HepG2 (cell line): ENCODE results near the gene PDPK1. TPM values are rescaled to one million over a fixed set of nuclear protein-coding genes. Genes with fewer than 3 reads are reported as not detected.

Experiments
- ATF7-NPFF ChIP-seq: sonication (generic); formaldehyde crosslinking; IDR thresholded peaks from 2 replicates; pipeline ENCODE4 v1.8.1; 2023; ENCODE audit warnings: mild to moderate bottlenecking, low read depth, missing genetic modification reagents, moderate library complexity
- CBX2 ChIP-seq, 2 experiments: fragments of 200-600 bp in 1 of 2; sonication (generic); formaldehyde crosslinking in 1 of 2; IDR thresholded peaks; 2 replicates each; pipeline versions ENCODE4 v1.7.0 to v1.8.1; 2018 to 2022; ENCODE audit warnings: low read depth in 2 of 2, low read length in 1 of 2, mild to moderate bottlenecking in 1 of 2, missing genetic modification reagents in 1 of 2
- CREB1 ChIP-seq, 2 experiments: fragments of 450-650 bp in 1 of 2; IDR thresholded peaks; 2 replicates each; pipeline ENCODE4 v1.6.1; 2016 to 2017; ENCODE audit warnings: control low read depth in 1 of 2, mild to moderate bottlenecking in 1 of 2, missing compliant biosample characterization in 1 of 2, missing genetic modification characterization in 1 of 2
- EEA1 ChIP-seq: sonication (generic); formaldehyde crosslinking; IDR thresholded peaks from 2 replicates; pipeline ENCODE4 v1.5.1; 2020; ENCODE audit warnings: mild to moderate bottlenecking, missing genetic modification reagents, borderline replicate concordance
- FOXJ3 ChIP-seq: sonication (generic); formaldehyde crosslinking; IDR thresholded peaks from 2 replicates; pipeline ENCODE4 v1.4.0; 2020; ENCODE audit warnings: missing genetic modification reagents, mild to moderate bottlenecking, borderline replicate concordance
- GPN1 ChIP-seq: sonication (generic); formaldehyde crosslinking; IDR thresholded peaks from 2 replicates; pipeline ENCODE4 v1.5.1; 2020; ENCODE audit warnings: missing genetic modification reagents, borderline replicate concordance
- GTF3A ChIP-seq: sonication (generic); formaldehyde crosslinking; conservative IDR thresholded peaks from 2 replicates; pipeline ENCODE4 v1.4.0; 2020; ENCODE audit warnings: mild to moderate bottlenecking, missing genetic modification reagents
- HDAC1 ChIP-seq: sonication (generic); formaldehyde crosslinking; IDR thresholded peaks from 2 replicates; pipeline ENCODE4 v1.5.1; 2020; ENCODE audit warnings: mild to moderate bottlenecking, missing genetic modification reagents
- KLF9 ChIP-seq: IDR thresholded peaks from 2 replicates; pipeline ENCODE4 v1.6.1; 2016; ENCODE audit warnings: low read depth
- KMT2B ChIP-seq: IDR thresholded peaks from 2 replicates; pipeline ENCODE4 v1.6.1; 2016; ENCODE audit warnings: missing genetic modification reagents, missing compliant biosample characterization
- NFYB ChIP-seq: sonication (generic); formaldehyde crosslinking; IDR thresholded peaks from 2 replicates; pipeline ENCODE4 v1.4.0; 2020; ENCODE audit warnings: missing genetic modification reagents
- NFYC ChIP-seq: IDR thresholded peaks from 2 replicates; pipeline ENCODE4 v1.6.1; 2016; ENCODE audit warnings: missing genetic modification reagents, missing compliant biosample characterization
- NONO ChIP-seq, 2 experiments: fragments of 450-650 bp in 1 of 2; sonication (generic) in 1 of 2; formaldehyde crosslinking in 1 of 2; IDR thresholded peaks in 1 of 2; conservative IDR thresholded peaks in 1 of 2; 2 replicates each; pipeline versions ENCODE4 v1.6.1 to v1.8.0; 2017 to 2022; ENCODE audit warnings: mild to moderate bottlenecking in 1 of 2, missing genetic modification reagents in 1 of 2, moderate library complexity in 1 of 2
- POLR2A ChIP-seq, 2 experiments: IDR thresholded peaks; 2 replicates each; pipeline ENCODE4 v1.6.1; 2011; ENCODE audit warnings: low read depth in 2 of 2, low read length in 2 of 2, mild to moderate bottlenecking in 1 of 2, moderate library complexity in 1 of 2; ENCODE audit not compliant: insufficient read depth in 1 of 2
- RORA ChIP-seq: sonication (generic); formaldehyde crosslinking; IDR thresholded peaks from 2 replicates; pipeline ENCODE4 v1.5.0; 2020; ENCODE audit warnings: mild to moderate bottlenecking, missing genetic modification reagents, moderate library complexity
- RXRB ChIP-seq: IDR thresholded peaks from 2 replicates; pipeline ENCODE4 v1.6.1; 2016; ENCODE audit warnings: borderline replicate concordance, missing genetic modification reagents, missing compliant biosample characterization
- STAG1 ChIP-seq: sonication (generic); formaldehyde crosslinking; IDR thresholded peaks from 2 replicates; pipeline ENCODE4 v1.4.0; 2020; ENCODE audit warnings: missing genetic modification reagents
- YEATS4 ChIP-seq: sonication (generic); formaldehyde crosslinking; IDR thresholded peaks from 2 replicates; pipeline ENCODE4 v1.4.0; 2020; ENCODE audit warnings: missing genetic modification reagents, borderline replicate concordance
- ZNF253 ChIP-seq: sonication (generic); formaldehyde crosslinking; IDR thresholded peaks from 2 replicates; pipeline ENCODE4 v1.8.0; 2022; ENCODE audit warnings: mild to moderate bottlenecking, missing genetic modification reagents, borderline replicate concordance
- ZNF34 ChIP-seq: sonication (generic); formaldehyde crosslinking; IDR thresholded peaks from 2 replicates; pipeline ENCODE4 v1.4.0; 2020; ENCODE audit warnings: mild to moderate bottlenecking, missing genetic modification reagents, borderline replicate concordance
- ZNF589 ChIP-seq: sonication (generic); formaldehyde crosslinking; conservative IDR thresholded peaks from 2 replicates; pipeline ENCODE4 v1.8.0; 2022; ENCODE audit warnings: mild to moderate bottlenecking, moderate library complexity, missing genetic modification reagents
- ZNF598 ChIP-seq: sonication (generic); formaldehyde crosslinking; IDR thresholded peaks from 2 replicates; pipeline ENCODE4 v1.5.1; 2020; ENCODE audit warnings: mild to moderate bottlenecking, missing genetic modification reagents, borderline replicate concordance
- polyA plus RNA-seq, 8 experiments: library from polyadenylated mRNA; depleted of rRNA in 3 of 8; stranded (reverse) in 7 of 8; unstranded in 1 of 8; fragments of >200 nt; fragmentation: Illumina TruSeq in 4 of 8; extraction: Trizol in 4 of 8; gene quantifications; 2 replicates each; pipeline versions ENCODE4 v1.2.1 to v1.2.3, GENCODE V29; 2011 to 2016; ENCODE audit warnings: low read depth in 4 of 8, missing spikeins in 1 of 8, mixed read lengths in 1 of 8; ENCODE audit not compliant: insufficient read depth in 1 of 8
- total RNA-seq, 5 experiments: library from RNA; depleted of rRNA; stranded (reverse); fragments of >200 nt; fragmentation: Illumina TruSeq; extraction: Trizol; gene quantifications; 2 replicates each; pipeline ENCODE4 v1.2.3, GENCODE V29; 2016; ENCODE audit warnings: low read depth in 1 of 5
- TF ChIP-seq, protein P1 (sequence below): sonication (generic); formaldehyde crosslinking; IDR thresholded peaks from 2 replicates; pipeline ENCODE4 v1.4.0; 2020; ENCODE audit warnings: missing genetic modification reagents
- TF ChIP-seq, protein P2 (sequence below): sonication (generic); formaldehyde crosslinking; IDR thresholded peaks from 2 replicates; pipeline ENCODE4 v1.9.0; 2021; ENCODE audit warnings: missing genetic modification reagents, mild to moderate bottlenecking, borderline replicate concordance
- TF ChIP-seq, protein P3 (sequence below): sonication (generic); formaldehyde crosslinking; IDR thresholded peaks from 2 replicates; pipeline ENCODE4 v1.5.0; 2020; ENCODE audit warnings: mild to moderate bottlenecking, missing genetic modification reagents

Gene PDPK1
- total and polyA plus RNA-seq, 2 of the 13 experiments (the other 11 are each of a cell fraction or from before 2014, with no cell fraction given), result 59.6 to 129 TPM

- TF ChIP-seq, protein P1, sequence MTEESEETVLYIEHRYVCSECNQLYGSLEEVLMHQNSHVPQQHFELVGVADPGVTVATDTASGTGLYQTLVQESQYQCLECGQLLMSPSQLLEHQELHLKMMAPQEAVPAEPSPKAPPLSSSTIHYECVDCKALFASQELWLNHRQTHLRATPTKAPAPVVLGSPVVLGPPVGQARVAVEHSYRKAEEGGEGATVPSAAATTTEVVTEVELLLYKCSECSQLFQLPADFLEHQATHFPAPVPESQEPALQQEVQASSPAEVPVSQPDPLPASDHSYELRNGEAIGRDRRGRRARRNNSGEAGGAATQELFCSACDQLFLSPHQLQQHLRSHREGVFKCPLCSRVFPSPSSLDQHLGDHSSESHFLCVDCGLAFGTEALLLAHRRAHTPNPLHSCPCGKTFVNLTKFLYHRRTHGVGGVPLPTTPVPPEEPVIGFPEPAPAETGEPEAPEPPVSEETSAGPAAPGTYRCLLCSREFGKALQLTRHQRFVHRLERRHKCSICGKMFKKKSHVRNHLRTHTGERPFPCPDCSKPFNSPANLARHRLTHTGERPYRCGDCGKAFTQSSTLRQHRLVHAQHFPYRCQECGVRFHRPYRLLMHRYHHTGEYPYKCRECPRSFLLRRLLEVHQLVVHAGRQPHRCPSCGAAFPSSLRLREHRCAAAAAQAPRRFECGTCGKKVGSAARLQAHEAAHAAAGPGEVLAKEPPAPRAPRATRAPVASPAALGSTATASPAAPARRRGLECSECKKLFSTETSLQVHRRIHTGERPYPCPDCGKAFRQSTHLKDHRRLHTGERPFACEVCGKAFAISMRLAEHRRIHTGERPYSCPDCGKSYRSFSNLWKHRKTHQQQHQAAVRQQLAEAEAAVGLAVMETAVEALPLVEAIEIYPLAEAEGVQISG (CRISPR knock-in tag), result peak; percentile 91
- TF ChIP-seq ZNF598 (CRISPR knock-in tag) (no peak), CBX2 (IDR thresholded peaks at IDR 0.05; ENCODE audit: low read depth, low read length) (no peak), CBX2 (CRISPR knock-in tag; IDR thresholded peaks at IDR 0.05; ENCODE audit: low read depth) (no peak), NFYB (no peak), RORA (CRISPR knock-in tag) (no peak), ATF7-NPFF (0 out of 2 replicates have a peak, but pooled peaks have one; percentile 41), STAG1 (CRISPR knock-in tag) (0 out of 2 replicates have a peak, but pooled peaks have one; percentile 3), HDAC1 (CRISPR knock-in tag) (peak; percentile 84), YEATS4 (0 out of 2 replicates have a peak, but pooled peaks have one; percentile 45), NONO (IDR thresholded peaks at IDR 0.05) (no peak), NONO (CRISPR knock-in tag; conservative IDR thresholded peaks at IDR 0.05) (no peak; the same call in 1 of the 2 replicates), ZNF589 (CRISPR knock-in tag) (no peak; the same call in 1 of the 2 replicates), RXRB (CRISPR knock-in tag) (peak; percentile 20; the same call in 1 of the 2 replicates), ZNF253 (CRISPR knock-in tag) (no peak), KMT2B (CRISPR knock-in tag) (no peak; the same call in 1 of the 2 replicates), GPN1 (CRISPR knock-in tag) (no peak), FOXJ3 (CRISPR knock-in tag) (no peak), EEA1 (peak; percentile 54; the same call in 1 of the 2 replicates), CREB1 (IDR thresholded peaks at IDR 0.05) (peak; percentile 25; the same call in 1 of the 2 replicates), CREB1 (CRISPR knock-in tag; IDR thresholded peaks at IDR 0.05) (no peak), POLR2A (IDR thresholded peaks at IDR 0.05; ENCODE audit: insufficient read depth in 1 of 2, low read depth in 2 of 2, low read length in 2 of 2) (peak; percentile 37 to 73; a peak in 2 of 4 replicates), NFYC (CRISPR knock-in tag) (no peak), GTF3A (CRISPR knock-in tag) (no peak), ZNF34 (CRISPR knock-in tag) (no peak), KLF9 (CRISPR knock-in tag) (no peak)
- TF ChIP-seq, protein P2, sequence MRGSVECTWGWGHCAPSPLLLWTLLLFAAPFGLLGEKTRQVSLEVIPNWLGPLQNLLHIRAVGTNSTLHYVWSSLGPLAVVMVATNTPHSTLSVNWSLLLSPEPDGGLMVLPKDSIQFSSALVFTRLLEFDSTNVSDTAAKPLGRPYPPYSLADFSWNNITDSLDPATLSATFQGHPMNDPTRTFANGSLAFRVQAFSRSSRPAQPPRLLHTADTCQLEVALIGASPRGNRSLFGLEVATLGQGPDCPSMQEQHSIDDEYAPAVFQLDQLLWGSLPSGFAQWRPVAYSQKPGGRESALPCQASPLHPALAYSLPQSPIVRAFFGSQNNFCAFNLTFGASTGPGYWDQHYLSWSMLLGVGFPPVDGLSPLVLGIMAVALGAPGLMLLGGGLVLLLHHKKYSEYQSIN, result no peak
- TF ChIP-seq, protein P3, sequence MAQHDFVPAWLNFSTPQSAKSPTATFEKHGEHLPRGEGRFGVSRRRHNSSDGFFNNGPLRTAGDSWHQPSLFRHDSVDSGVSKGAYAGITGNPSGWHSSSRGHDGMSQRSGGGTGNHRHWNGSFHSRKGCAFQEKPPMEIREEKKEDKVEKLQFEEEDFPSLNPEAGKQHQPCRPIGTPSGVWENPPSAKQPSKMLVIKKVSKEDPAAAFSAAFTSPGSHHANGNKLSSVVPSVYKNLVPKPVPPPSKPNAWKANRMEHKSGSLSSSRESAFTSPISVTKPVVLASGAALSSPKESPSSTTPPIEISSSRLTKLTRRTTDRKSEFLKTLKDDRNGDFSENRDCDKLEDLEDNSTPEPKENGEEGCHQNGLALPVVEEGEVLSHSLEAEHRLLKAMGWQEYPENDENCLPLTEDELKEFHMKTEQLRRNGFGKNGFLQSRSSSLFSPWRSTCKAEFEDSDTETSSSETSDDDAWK (CRISPR knock-in tag), result no peak
Observed at GRCh38 chr16:2520097-2520783, 17.6 kb upstream of the PDPK1 start, which contains the start of gene AMDHD2 (continued).
